ENCODE results near the gene POU3F3. TPM values are rescaled to one million over a fixed set of nuclear protein-coding genes. Genes with fewer than 3 reads are reported as not detected.

POU3F3 gene
- total and polyA plus RNA-seq, 12 donors: 0.03 to 0.18 (median 0.11) TPM; not detected in 4

- no peak overlapping the region for H3K27ac ChIP-seq
- TF ChIP-seq POLR2A (IDR thresholded peaks at IDR 0.05) (no peak), CTCF (IDR thresholded peaks at IDR 0.05) (no peak)
- no peak overlapping the region for H3K4me3 ChIP-seq
- no peak for DNase-seq
- H3K36me3 ChIP-seq (replicated peaks in 1 of 2): no peaks in the 10 kb centered on the region
- peaks cover 0 to 25% of the 10 kb centered on the region in 2 donors for H3K4me1 ChIP-seq (replicated peaks in 1 of 2)
- intact Hi-C loops (cut with DNase I): no loop called here
- H3K9me3 ChIP-seq (replicated peaks in 1 of 3): no peaks in the 10 kb centered on the region
- 5 to 7% (median 7%) methylated on average over 29 of the region's 29 CpGs for WGBS, 4 donors
- peaks cover 81% of the 10 kb centered on the region for H3K27me3 ChIP-seq
These were observed 2.4 kb upstream of the POU3F3 start for GRCh38 chr2:104851291-104852089.

DNA sequence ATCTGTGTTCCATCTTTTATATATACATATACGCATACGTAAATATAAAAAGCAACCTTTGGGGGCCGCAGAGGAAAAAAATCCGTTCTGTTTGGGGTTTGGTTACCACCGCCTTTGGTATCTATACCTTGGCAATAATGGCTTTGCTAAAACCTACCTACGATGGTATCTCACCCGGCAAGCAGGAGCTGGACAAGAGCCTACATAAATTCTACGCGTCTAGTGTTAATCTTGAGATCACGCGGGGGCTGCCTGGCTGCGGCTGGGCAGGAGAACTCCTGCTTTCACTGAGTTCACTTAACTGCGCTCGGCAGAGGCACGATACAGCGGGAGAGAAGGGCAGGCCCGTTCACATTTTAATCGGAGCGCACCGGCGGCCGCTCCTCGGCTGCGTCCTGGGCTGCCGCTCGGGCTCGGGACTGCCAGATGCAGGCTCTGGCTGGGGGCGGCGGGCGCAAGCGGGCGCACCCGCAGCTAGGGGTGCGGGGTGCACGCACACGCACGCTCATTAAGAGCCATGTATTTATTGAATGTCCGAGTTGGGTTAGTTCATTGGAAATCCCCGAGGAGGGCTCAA, 1.7 kb upstream of the POU3F3 start:
- no peaks in the 10 kb centered on the region for H3K36me3 ChIP-seq (replicated peaks in 1 of 2)
- no peak overlapping the region for H3K27ac ChIP-seq
- TF ChIP-seq POLR2A (IDR thresholded peaks at IDR 0.05) (no peak), CTCF (IDR thresholded peaks at IDR 0.05) (no peak)
- peak overlapping the region in 1 of 4 donors; percentile 42 for H3K4me3 ChIP-seq
- H3K27me3 ChIP-seq: peaks cover 79% of the 10 kb centered on the region
- intact Hi-C loops (cut with DNase I): no loop called here
- no peak for DNase-seq
- no peaks in the 10 kb centered on the region for H3K9me3 ChIP-seq (replicated peaks in 1 of 3)
- peaks cover 0 to 26% of the 10 kb centered on the region in 2 donors for H3K4me1 ChIP-seq (replicated peaks in 1 of 2)
- 5 to 9% (median 6%) methylated on average over 11 to 39 of the region's 39 CpGs for WGBS, 4 donors

DNA sequence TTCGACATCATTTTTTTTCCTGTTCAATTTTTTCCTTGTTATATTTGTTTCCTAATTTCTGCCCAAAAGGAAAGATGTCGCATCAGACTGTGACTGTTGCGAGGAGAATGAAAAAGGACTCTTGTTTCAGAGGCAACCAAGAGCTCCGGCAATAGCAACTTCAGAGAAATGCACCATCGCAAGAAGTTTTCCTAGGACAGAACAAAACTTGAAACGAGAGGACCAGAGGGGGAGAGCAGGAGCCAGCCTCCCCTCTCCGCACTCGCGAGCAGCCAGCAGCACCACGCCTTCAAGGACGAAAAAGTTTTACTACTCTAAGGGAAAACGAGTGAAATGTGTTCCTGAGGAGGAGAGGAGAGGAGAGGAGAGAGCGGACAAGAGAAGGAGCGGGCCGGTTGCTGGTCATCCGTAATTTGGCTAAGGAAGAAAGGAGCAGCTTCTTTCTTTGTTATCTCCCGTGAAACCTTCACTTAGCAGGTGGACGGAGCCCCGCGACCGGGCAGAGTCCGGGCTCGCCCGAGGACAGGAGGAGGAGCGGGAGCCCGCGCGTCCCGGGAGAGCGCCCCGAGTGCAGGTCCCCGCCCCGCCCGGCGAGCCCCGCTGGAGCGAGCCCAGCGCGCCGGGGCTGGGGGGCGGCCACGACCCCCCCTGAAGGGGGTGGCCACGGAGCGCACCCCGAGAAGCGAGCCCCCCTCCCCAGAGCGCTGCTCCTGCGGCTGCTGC, 744 bp downstream of the POU3F3 start:
- Histone ChIP-seq H3K4me3 (peak overlapping the region in 1 of 4 donors; percentile 34), H3K27ac (peak overlapping the region in 1 of 5 donors; percentile 13), H3K9me3 (replicated peaks in 1 of 3) (no peaks in the 10 kb centered on the region), H3K36me3 (replicated peaks in 1 of 2) (no peaks in the 10 kb centered on the region), H3K27me3 (peaks cover 82% of the 10 kb centered on the region), H3K4me1 (replicated peaks in 1 of 2) (peaks cover 0 to 34% of the 10 kb centered on the region in 2 donors)
- TF ChIP-seq POLR2A (IDR thresholded peaks at IDR 0.05) (no peak), CTCF (IDR thresholded peaks at IDR 0.05) (no peak)
- 4 to 10% (median 6%) methylated on average over 16 to 48 of the region's 48 CpGs for WGBS, 4 donors
- intact Hi-C loops (cut with DNase I): no loop called here
- DNase-seq: peak in 1 of 7 donors; percentile 11

Measured in adrenal gland (tissue), 12 donors.